Body of pancreas (tissue), 4 donors: ENCODE results near the gene C8A. TPM values are rescaled to one million over a fixed set of nuclear protein-coding genes. Genes with fewer than 3 reads are reported as not detected.

Source experiments
- ATAC-seq: fragments of 150-250 bp; one replicate; pipeline ENCODE4 v1.9.1; 2016
- DNase-seq, 4 donors: peaks; one replicate each; pipeline ENCODE4 v3.0.0-alpha.2; 2019
- H3K27ac ChIP-seq, 4 donors: fragments of 200-600 bp; sonication (generic); 1 replicate in 3 of 4; 2 replicates in 1 of 4; pipeline versions ENCODE4 v1.5.1 to v1.6.1; 2016 to 2019; ENCODE audit warnings: mild to moderate bottlenecking in 1 of 4, mixed read lengths in 1 of 4, moderate library complexity in 1 of 4
- H3K27me3 ChIP-seq, 2 donors: fragments of 200-600 bp; sonication (generic); one replicate each; pipeline ENCODE4 v1.6.0; 2016; ENCODE audit warnings: mild to moderate bottlenecking in 1 of 2
- H3K36me3 ChIP-seq, 2 donors: fragments of 200-600 bp; sonication (generic); replicated peaks in 1 of 2; 2 replicates each; pipeline ENCODE4 v1.5.1; 2016; ENCODE audit warnings: low read depth in 2 of 2; ENCODE audit not compliant: insufficient read depth in 1 of 2
- H3K4me1 ChIP-seq: fragments of 200-600 bp; sonication (generic); one replicate; pipeline ENCODE4 v1.6.0; 2016
- H3K4me3 ChIP-seq, 2 donors: fragments of 200-600 bp; sonication (generic); 1 replicate in 1 of 2; 2 replicates in 1 of 2; pipeline ENCODE4 v1.5.1; 2016 to 2019
- H3K9me3 ChIP-seq, 3 donors: fragments of 200-600 bp; sonication (generic); 1 replicate in 2 of 3; 2 replicates in 1 of 3; pipeline ENCODE4 v1.5.1; 2016
- CTCF ChIP-seq, 7 experiments: fragments of 450-650 bp in 4 of 7; fragments of 200-600 bp in 3 of 7; sonication (generic) in 3 of 7; IDR thresholded peaks; one replicate each; pipeline ENCODE4 v1.5.1; 2016 to 2019; ENCODE audit warnings: antibody characterized with exemption in 7 of 7
- POLR2A ChIP-seq, 3 donors: fragments of 450-650 bp; IDR thresholded peaks; one replicate each; pipeline ENCODE4 v1.6.1; 2016; ENCODE audit warnings: antibody characterized with exemption in 3 of 3, mild to moderate bottlenecking in 2 of 3
- WGBS, 2 donors: methylation state at CpG; one replicate each; pipeline ENCODE4 v1.1.5; 2017; 5-methylcytosine and 5-hydroxymethylcytosine counted together
- intact Hi-C: fragments of 100-400 bp; cut with DNase I; formaldehyde crosslinking; loops from one replicate; pipeline ENCODE4 v1.15.1; 2023
- total RNA-seq, 2 donors: library from RNA; depleted of rRNA; stranded (reverse); fragments of >200 nt; gene quantifications; one replicate each; pipeline ENCODE4 v1.1.0, GENCODE V29; 2016

The C8A gene
- total RNA-seq, 2 donors from 2014 or later, result not detected

DNA sequence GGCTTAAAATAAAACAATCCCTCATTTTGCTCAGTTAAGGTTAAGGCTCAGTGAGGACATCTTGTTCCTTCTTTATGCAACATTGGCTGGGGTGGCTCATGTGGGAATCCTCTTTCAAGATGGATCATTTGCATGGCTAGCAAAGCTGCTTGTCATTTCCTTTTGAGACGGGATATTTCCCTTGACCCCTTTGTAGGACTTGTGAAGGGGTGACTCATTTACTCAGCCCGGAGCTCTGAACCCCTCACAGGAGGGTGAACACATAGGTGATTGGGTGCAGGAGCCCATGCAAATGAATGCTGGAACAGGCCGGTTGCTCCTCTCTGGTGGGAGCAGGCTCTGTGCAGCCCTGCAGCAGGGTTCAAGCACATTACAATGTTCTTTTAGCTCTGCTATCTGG is 15.8 kb upstream of the C8A start:
- Histone ChIP-seq H3K27me3 (no peaks in the 10 kb centered on the region), H3K9me3 (no peaks in the 10 kb centered on the region), H3K4me1 (no peaks in the 10 kb centered on the region), H3K4me3 (no peak overlapping the region), H3K36me3 (no peaks in the 10 kb centered on the region), H3K27ac (no peak overlapping the region)
- ATAC-seq (no peak), DNase-seq (no peak)
- intact Hi-C loops, result no loop called here
- TF ChIP-seq CTCF (IDR thresholded peaks at IDR 0.05) (no peak), POLR2A (IDR thresholded peaks at IDR 0.05) (no peak)
- WGBS, 2 donors, result 69 to 96% methylated on average over 3 of the region's 3 CpGs

GRCh38 chr1:56843544-56843943 is 11.1 kb upstream of the C8A start:
- no peak overlapping the region for H3K4me3 ChIP-seq
- TF ChIP-seq POLR2A (IDR thresholded peaks at IDR 0.05) (no peak), CTCF (IDR thresholded peaks at IDR 0.05) (no peak)
- no peaks in the 10 kb centered on the region for H3K4me1 ChIP-seq
- intact Hi-C loops, result no loop called here
- DNase-seq (no peak), ATAC-seq (no peak)
- no peaks in the 10 kb centered on the region for H3K36me3 ChIP-seq
- no peaks in the 10 kb centered on the region for H3K27me3 ChIP-seq
- H3K27ac ChIP-seq, result no peak overlapping the region
- 89 to 95% methylated on average over 3 of the region's 3 CpGs for WGBS, 2 donors
- H3K9me3 ChIP-seq, result no peaks in the 10 kb centered on the region

- ATAC-seq (no peak), DNase-seq (no peak)
- Histone ChIP-seq H3K27ac (no peak overlapping the region), H3K36me3 (no peaks in the 10 kb centered on the region), H3K4me1 (no peaks in the 10 kb centered on the region), H3K27me3 (no peaks in the 10 kb centered on the region), H3K4me3 (no peak overlapping the region), H3K9me3 (no peaks in the 10 kb centered on the region)
- intact Hi-C loops, result no loop called here
- TF ChIP-seq CTCF (IDR thresholded peaks at IDR 0.05) (no peak), POLR2A (IDR thresholded peaks at IDR 0.05) (no peak)
- WGBS, 2 donors, result 75 to 79% methylated on average over 9 of the region's 9 CpGs
Observed at GRCh38 chr1:56844545-56845136, 10.0 kb upstream of the C8A start.

GRCh38 chr1:56845343-56845742 is 9.3 kb upstream of the C8A start:
- ATAC-seq, result no peak
- WGBS, 2 donors, result 83 to 91% methylated on average over 3 of the region's 3 CpGs
- no peak for DNase-seq

More at GRCh38 chr1:56845343-56845742, 9.3 kb upstream of the C8A start:
- Histone ChIP-seq H3K27ac (no peak overlapping the region), H3K36me3 (no peaks in the 10 kb centered on the region), H3K4me3 (no peak overlapping the region), H3K4me1 (no peaks in the 10 kb centered on the region), H3K27me3 (no peaks in the 10 kb centered on the region), H3K9me3 (no peaks in the 10 kb centered on the region)
- intact Hi-C loops, result no loop called here
- TF ChIP-seq POLR2A (IDR thresholded peaks at IDR 0.05), result no peak
- TF ChIP-seq CTCF (IDR thresholded peaks at IDR 0.05), result no peak
